HG02885 (cell line): ENCODE data around the gene ATP11B.

Experiments
- ATAC-seq: cut with Tn5 transposase; IDR thresholded peaks from one replicate; pipeline ENCODE4 v1.9.1; 2021; ENCODE audit warnings: mild to moderate bottlenecking; ENCODE audit not compliant: unreplicated experiment, poor library complexity

ATP11B gene

DNA sequence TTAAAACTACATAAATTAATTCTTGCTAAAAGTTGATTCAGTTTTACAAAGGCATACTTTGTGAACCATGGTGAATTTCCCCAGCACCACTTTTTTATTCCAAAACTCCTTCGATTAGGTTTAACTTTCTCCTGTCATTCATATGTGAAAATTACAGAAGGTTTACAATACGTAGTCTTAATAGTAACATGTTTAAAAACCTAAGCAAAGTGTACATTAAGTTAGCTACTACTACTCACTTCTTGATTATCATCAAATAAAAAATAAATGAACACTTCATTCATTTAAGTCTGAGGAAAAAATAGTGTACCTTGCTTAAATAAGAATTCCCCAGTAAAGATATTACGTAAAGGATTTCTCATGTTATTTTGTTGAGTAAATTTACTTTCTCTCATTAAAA is 148.4 kb downstream of the ATP11B start:
- ATAC-seq, result no peak

- no peak for ATAC-seq
These were observed 154.6 kb downstream of the ATP11B start for GRCh38 chr3:182947888-182948287.

GRCh38 chr3:182948305-182948704 is 155.0 kb downstream of the ATP11B start:
- ATAC-seq, result no peak

DNA sequence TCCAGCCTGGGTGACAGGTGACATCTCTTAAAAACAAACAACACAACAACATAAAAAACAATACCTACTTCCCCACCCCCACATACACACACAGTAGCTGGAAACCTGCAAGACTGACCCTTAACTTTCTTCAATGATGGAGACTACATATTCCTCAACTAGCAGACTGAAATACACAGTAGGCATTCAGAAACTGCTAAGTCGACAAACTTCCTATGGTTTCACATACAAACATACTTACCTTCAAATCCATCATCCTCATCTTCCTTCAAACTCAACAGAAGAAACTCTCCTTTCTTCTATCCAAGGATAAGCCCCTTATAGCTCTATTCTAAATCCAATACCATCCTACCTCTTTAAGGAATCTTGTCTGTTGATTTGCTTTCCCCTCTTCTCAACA is 156.4 kb downstream of the ATP11B start:
- no peak for ATAC-seq

DNA sequence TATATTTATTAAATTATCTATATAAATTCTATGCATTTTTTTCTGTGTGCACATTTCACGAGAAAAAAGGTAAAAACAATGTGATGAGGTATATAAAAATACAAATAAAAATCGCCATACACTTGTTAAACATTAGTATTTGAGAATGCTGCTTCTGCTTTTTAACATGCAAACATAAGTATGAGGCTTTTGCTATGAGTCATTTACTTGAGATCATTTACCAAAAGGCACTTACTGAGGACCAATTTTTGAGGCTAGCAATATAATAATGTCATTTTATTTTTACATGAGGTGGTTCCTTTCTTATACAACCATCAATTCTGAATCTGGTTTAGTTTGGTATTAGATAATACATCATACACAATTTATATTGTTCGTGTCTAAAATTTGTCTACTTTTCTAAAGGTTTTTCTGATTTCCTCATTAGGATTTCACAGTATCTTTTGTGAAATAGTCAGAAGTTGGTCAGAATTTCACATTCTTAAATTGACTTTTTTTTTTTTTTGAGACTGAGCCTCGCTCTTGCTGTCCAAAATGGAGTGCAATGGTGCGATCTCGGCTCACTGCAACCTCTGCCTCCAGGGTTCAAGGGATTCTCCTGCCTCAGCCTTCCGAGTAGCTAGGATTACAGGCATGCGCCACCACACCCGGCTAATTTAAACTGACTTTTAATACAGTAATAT is 161.4 kb downstream of the ATP11B start:
- peak; percentile 91 for ATAC-seq

- no peak for ATAC-seq
These were observed 163.9 kb downstream of the ATP11B start for GRCh38 chr3:182957226-182957625.

GRCh38 chr3:182957676-182958266 is 164.5 kb downstream of the ATP11B start:
- ATAC-seq, result no peak

DNA sequence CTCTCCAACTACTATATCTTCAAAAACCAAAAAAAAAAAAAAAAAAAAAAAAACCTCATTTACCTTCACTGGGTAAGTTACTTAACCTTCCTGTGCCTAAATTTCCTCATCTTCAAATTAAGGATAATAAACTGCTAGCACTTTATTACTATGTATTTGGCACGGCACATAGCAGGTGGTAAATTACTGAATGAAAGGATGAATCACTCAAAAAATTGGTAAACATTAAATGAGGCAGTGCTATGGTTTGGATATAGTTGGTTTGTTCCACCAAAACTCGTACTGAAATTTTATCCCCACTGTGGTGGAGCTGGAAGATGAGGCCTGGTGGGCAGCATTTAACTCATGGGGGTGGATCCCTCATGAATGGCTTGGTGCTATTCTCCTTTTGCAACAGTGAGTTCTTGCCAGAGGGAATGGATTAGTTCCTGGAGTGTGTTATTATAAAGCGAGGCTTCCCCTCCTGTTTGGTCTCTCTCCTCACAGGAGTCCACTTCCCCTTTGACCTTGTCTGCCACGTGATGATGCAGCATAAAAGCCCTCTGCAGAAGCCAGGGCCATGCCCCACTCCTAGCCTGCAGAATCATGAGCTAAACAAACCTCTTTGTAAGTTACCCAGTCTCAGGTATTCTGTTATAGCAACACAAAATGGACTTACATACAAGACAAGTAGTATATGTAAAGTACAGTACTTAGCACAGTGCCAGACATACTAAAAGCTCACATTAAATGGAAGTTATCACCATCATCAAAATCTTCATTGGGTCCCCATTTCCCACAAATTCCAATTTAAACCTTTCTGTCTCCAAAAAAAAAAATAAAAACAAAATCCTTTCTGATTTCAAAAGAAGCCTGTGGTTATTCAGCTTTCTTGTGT is 166.4 kb downstream of the ATP11B start:
- no peak for ATAC-seq

GRCh38 chr3:182962166-182962565 is 168.9 kb downstream of the ATP11B start:
- ATAC-seq, result no peak

DNA sequence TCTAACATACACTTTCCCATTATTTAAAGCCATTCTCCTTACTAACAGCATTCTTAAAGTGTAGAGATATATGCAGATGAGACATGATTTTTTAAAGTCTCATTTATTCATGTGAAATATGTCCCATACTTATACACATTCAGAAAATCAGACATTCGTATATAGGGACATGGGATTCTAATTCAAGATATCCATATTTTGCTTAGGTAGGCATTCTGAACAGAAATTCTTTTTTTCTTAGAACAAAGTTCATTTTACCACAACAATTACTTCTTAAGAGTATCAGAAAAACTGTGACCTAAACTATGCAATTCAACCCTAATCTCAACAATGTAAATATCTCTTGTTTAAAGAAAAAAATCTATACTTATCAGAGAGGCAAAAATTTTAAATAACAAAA is 170.9 kb downstream of the ATP11B start:
- no peak for ATAC-seq

GRCh38 chr3:182965861-182966366 is 172.6 kb downstream of the ATP11B start:
- no peak for ATAC-seq

GRCh38 chr3:182967218-182968204 is 174.2 kb downstream of the ATP11B start:
- ATAC-seq, result peak; percentile 63

DNA sequence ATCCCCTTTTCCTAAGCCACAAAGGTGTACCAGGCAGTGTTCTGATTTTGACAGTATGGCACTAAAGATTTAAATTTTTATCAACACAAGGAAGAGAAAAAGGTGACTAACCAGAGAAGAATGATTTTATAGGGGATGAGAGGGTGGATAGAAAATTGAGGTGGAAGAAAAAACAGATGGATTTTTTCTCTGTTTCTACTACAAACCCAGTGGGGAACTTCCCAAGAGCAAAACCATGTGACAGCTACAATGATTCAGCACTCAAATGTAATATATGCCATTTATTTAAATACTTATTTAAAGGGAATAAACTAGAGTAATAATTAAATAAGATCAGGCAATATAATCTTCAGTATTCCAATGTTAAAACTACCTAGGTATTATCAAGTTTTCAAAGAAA is 176.0 kb downstream of the ATP11B start:
- ATAC-seq, result no peak

DNA sequence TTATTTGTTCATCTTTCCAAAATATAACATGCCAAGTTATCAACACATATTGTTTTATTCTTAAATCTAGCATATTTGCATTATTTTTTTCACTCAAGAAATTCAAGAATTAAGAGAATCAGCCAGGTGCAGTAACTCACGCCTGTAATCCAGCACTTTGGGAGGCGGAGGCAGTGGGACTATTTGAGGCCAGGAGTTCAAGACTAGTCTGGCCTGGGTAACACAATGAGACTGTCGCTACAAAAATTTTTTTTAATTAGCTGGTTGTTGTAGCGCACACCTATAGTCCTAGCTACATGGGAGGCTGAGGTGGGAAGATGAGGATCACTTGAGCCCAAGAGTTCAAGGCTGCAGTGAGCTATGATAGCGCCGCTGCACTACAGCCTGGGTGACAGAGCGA is 176.5 kb downstream of the ATP11B start:
- ATAC-seq, result no peak

DNA sequence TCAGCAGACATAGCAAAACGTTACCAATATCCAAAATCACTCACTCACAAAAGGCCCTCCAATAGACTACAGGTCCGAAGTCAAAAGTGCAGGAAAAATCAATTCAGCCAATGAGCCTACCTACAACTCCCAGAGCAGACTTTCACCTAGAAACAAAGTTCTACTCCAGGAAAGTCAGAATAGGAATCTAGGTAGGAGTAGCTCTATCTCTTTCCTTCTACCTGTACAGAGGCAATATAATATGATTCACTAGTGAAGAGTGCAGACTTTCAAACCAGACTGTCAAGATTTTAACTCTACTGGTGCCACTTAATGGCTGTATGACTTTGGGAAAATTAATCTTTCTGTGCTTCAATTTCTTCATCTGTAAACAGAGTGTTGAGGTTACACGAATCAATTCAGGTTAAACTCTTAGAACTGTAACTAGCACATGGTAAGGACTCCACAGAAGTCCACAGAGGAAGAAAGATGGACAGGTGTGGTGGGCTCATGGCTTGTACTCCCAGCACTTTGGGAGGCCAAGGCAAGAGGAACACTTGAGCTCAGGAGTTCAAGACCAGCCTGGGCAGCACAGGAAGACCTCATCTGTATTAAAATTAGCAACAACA is 177.6 kb downstream of the ATP11B start:
- no peak for ATAC-seq
